Left colon (tissue), 2 donors: ENCODE measurements around the gene PTPRO. TPM values are rescaled to one million over a fixed set of nuclear protein-coding genes. Genes with fewer than 3 reads are reported as not detected.

Experiments
- ATAC-seq: fragments of 200-7000 bp; cut with Tn5 transposase; one replicate; pipeline ENCODE4 v1.9.1; 2020; ENCODE audit warnings: mild to moderate bottlenecking, moderate library complexity
- DNase-seq, 2 donors: peaks; one replicate each; pipeline ENCODE4 v3.0.0-alpha.2; 2020
- intact Hi-C, 2 donors: fragments of 100-400 bp; cut with DNase I in 1 of 2; cut with micrococcal nuclease in 1 of 2; formaldehyde crosslinking; loops; one replicate each; pipeline versions ENCODE4 v1.11.2 to v1.14.0; 2022; cut with DNase I, micrococcal nuclease
- total RNA-seq, 2 donors: library from RNA; stranded (reverse); fragmentation: NEBNext Ultra II Directional; extraction: Animal tissue kit (Norgen Biotek cat#: 25700); gene quantifications; one replicate each; pipeline ENCODE4 v1.2.1, GENCODE V29; 2021
- donor health status: DM: no; HTN: no; CAD: no.
- donor health status: DM: yes; HTN: yes; CAD: no.

The PTPRO gene
- total RNA-seq, 2 donors from 2014 or later, result 15.7 to 21.9 TPM

DNA sequence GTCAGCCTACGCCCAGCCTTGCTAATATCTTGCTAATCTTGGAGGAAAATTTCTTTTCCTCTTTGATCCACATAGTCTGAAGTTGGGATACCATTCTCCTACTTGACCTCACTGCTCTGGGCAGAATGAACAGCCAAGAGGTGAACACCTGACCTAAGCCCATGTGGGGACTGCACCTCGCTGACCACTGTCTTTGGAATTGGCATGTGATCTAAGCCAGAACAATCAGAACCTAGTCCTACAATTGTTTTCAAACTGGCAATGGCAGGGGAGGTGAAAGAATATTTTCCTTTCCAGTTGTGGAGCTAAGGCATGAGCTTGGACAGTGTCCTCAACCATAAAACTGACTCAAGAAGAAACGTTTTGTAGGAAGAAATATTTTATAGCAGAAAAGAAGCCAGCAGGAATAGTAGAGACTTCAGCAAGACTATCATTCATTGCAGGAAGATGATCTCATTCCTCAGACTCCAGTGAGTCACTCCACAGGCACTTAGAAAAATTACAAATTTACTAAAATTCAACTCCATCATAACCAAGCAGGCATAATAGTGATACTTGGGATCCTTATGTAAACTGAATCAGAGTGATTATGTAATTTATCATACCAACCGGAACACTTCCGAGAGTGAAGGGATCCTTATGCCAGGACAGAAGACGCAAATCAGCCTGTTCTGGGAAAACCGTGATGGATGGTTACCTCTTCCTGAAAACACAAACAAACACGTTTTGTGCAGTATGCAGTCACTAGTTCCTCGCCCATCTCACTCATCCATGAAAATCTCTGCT, 14.7 kb downstream of the PTPRO start:
- no peak for ATAC-seq
- no peak for DNase-seq
- intact Hi-C loops, result no loop called here

DNA sequence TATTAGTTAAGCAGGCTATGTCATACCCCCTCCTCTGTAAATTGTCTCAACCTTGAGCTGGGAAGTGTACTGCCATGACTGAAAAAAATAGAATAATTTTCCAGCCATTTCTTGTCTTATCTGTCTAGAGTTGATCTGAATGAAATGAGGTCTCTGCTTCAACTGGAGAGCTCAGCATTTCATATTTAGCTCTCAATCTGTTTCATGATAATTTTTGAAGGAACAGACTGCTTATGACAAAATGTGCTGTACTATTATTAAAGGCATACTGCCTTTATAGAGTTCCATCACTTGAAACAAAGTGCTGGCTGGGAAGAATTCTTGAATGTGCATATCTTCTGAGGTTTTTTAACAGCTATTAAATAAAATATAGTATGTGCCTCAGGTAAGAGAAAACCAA, 19.1 kb downstream of the PTPRO start:
- intact Hi-C loops, result no loop called here
- ATAC-seq, result no peak
- DNase-seq, result no peak

DNA sequence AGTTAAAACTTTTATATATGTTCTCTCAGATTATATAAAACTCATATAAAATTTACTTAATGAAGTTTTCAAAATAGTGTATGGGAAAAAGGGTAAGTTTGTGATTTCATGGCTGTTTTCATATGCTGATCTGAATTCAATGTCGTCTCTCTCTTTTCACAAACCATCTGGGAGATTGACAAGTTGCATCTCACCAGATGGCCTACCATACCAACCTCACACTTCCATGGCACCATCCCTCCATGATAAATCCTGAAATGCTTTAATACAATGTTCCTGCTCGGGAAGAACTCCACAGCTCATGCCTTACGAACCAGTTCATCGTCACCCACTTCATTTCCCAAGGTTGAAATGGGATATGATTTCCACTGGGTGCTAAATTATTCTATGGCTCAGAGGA, 22.3 kb downstream of the PTPRO start:
- intact Hi-C loops, result no loop called here
- no peak for ATAC-seq

DNA sequence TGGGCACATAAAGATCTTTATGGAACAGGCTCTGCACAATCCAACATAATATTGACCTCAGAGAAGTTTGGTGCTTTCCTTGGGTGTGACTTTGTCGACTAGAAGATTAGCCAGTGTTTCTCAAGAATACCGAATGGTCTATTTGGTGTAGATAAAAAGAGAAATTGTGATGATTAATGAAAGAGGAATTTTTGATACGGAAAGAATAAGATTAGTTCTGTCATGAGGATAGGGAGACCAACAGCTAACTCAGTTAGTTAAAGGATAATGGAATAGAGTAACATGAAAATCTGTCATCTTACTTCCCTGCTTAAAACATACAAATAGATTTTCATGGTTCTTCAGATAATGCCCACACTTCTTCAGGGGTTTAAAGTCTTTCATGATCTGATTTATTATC, 24.2 kb downstream of the PTPRO start:
- DNase-seq (no peak), ATAC-seq (no peak)
- intact Hi-C loops, result no loop called here

More for the DNA sequence above, 22.3 kb downstream of the PTPRO start:
- no peak for DNase-seq

DNA sequence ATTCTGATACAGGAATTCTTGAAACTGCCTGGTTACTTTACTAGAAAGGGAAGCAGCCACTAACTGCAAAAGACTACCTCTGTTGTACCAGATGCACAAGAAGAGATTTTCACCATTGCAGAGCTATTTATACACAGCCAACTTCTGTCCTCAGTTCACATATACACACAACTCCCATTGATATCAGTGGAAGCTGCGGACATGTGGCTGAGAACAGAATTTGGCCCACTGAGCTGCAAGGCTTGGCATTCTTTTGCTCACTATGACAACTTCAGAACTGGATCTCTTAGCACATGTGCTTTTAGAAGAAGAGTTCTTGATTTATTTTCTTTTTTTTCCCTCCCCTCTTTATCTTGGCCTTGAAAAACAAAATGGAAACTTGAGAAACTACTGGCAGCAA, 28.3 kb downstream of the PTPRO start:
- intact Hi-C loops, result no loop called here
- DNase-seq, result no peak

DNA sequence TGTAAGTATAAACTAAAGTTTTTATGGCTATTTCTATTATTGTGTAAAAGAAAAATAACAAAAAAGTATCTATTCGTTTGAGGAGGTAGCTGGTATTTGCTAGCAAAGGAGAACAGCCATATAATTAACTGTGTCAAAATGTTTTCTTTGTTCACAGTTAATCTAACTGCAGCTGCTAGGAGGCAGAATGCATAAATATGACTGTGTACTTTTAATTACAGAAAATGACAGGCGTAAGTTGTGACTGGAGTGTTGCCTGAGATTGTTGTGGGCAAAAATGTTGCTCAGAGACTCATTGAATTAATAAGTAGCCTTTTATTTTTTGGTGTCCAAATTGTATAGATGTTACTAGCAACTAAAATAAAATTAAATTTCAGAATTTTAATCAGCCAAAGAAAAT, 33.5 kb downstream of the PTPRO start:
- intact Hi-C loops, result no loop called here
- ATAC-seq, result no peak
- no peak for DNase-seq

More for the DNA sequence above, 28.3 kb downstream of the PTPRO start:
- no peak for ATAC-seq

DNA sequence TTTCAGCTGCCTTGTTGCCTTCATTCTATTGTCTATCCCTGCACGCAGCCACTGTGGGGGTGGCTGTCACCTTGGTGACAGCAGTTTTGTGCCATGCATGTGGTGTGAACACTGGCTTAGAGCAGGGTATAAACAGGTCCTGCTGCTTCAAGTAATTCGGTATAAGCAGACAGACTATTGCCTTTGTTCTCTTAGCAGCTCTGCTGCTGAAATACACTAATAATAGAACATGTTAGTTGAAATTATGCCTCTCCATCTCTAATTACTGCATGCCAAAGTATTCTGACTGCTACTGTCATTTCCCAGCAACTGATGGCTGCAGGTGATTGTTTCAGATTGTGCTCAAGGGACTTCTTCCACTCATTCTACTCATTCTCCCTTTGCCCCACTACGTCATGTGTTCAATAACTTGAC, 34.6 kb downstream of the PTPRO start:
- DNase-seq (no peak), ATAC-seq (no peak)
- intact Hi-C loops, result no loop called here

DNA sequence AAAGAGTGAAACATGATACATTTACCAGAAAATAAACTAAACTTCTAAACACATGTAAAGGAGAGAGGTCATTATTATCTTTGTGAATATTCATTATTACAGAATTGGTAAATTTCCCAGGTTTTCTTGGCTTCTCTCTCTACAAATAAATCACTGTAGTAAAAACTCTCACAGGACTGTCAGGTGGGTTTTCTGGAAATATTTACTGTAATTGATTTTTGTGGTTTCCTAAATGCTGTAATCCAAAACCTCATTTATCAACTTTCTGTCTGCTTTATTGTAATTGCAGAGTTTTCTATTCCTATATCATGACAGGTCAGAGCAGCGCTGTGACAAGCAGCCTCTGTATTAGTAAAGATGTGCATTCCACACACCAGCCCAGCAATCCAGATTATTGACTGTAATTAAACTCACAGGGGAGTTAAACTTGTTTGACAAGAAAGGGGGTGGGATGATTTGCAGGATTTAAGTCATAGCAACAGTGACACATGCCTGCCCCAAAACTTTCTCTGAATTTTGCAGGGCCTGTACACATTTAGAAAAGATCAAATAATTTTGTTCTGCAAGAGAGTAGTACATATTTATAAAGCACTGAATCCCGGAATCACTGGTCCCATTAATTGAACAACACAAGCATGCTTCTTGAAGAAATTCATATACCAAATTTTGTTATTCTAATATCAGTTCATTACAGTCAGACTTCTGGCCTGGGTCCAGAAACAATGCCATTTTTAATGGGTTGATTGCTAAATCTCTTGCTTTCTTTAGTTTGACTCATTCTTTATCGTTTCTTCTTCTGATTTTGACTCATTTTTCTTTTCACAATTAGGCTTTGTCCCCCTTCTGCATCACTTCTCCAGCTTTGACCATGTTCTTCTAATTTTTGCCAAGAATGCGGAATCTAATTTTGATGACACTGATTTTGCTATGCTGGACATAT, 42.2 kb downstream of the PTPRO start:
- DNase-seq, result no peak
- intact Hi-C loops, result no loop called here
- no peak for ATAC-seq

DNA sequence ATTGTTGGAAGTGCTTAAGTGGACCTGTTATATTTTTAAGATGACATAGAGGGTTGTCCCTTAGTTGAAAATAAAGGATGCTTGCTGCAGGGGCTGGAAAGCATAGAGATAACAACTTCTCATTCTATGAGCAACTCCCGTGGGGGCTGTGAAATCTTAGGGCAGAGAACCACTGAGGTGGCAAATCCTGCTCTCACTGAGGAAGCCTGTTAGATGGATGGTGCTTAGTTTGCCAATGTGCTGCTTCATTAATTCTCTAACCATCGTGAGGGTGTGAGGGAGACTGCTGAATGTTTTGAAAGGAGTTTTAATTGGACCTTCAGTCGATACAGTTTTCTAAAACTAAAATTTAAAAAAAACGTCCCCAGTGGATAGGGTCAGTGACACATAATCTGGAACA, 46.5 kb downstream of the PTPRO start:
- intact Hi-C loops, result no loop called here
- no peak for ATAC-seq

DNA sequence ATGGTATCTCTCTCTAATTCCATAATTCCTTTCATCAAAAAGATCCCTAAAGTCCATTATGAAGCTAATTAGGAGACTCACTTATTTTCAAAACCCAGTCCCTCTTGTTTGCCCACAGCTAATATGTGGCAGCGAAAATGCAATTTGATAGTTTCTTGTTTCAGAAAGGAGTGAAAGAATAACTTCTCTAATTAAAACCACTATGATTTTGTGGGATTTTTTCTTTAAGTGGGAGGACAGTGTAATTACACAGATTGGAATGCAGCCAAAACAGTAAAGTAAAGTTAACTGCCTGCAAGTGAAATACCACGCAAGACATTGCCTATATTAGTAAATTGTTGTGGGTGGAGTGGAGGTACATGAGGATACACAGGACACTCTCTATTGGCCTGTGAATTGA, 50.0 kb downstream of the PTPRO start:
- no peak for DNase-seq
- ATAC-seq, result no peak
- intact Hi-C loops, result no loop called here

More for the DNA sequence above, 46.5 kb downstream of the PTPRO start:
- no peak for DNase-seq

DNA sequence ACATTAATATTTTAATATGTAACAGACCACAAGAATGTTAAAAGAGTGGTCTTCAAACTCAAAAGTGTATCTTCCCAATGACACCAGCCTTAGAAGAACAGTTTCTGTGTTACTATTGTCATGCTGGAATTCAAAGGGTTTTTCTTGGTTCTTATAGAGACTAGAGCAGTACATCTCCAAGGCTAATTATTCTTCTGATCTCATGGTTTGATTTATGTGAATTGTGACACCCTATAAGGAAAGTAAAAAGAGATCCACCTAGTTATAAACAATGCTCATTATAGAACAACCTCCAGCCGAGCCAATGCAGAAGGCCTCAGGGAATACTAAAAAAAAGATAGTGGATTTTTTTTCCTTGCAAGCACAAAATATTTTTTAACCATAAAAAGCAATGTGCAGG, 65.5 kb downstream of the PTPRO start:
- ATAC-seq (no peak), DNase-seq (no peak)
- intact Hi-C loops, result no loop called here

DNA sequence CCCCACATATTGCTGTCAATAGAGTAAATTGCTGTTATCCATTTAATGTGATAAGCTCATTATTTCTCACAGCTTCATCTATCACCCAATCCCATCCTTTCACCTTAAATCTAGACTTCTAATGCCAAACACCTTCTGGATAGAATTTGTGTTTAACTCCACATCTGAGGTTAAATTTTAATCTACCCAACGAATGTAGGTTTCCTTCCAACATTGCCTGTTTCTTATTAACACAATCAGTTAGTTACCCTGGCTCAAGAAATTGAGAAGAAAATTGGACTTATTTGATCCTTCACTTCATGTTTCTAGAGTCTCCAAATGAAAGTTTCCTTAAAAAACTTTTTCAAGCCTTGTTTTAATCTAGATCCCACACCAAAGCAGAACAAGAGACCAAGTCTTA, 67.3 kb downstream of the PTPRO start:
- DNase-seq (no peak), ATAC-seq (no peak)
- intact Hi-C loops, result no loop called here

DNA sequence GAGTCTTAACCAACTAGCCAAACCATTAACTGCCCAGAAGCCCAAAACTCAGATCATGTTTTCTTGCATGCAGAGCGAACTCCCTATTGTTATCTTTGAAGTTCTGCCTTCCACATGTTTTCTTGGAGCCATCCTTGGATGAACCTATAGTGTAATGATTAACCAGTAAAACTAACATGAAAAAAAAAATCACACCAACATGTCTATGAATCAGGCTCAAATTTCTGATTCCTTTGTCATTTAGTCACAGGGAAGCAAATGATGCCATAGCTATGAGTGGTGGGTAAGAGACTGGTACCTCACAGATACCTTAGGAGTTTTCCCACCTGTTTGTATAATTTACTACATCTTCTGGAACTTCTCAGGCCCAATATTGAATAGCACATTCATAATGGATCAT, 70.7 kb downstream of the PTPRO start:
- ATAC-seq, result no peak
- intact Hi-C loops, result no loop called here
- DNase-seq, result no peak

DNA sequence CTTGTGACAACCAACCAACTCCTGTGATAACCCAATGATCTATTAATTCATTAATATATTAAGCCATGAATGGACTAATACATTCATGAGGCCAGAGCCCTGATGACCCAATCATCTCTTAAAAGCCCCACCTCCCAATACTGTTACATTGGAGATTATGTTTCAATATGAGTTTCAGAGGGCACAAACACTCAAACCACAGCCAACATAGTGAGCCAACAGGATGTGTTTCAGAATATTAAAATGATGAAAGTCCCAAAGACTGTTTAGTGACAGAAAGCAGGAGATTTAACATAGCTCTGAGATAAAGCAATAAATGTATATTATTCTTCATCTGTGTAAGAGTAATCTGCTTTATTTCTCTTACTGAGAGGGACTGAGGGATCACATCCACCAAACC, 71.7 kb downstream of the PTPRO start:
- no peak for ATAC-seq
- intact Hi-C loops, result no loop called here
- DNase-seq, result no peak

DNA sequence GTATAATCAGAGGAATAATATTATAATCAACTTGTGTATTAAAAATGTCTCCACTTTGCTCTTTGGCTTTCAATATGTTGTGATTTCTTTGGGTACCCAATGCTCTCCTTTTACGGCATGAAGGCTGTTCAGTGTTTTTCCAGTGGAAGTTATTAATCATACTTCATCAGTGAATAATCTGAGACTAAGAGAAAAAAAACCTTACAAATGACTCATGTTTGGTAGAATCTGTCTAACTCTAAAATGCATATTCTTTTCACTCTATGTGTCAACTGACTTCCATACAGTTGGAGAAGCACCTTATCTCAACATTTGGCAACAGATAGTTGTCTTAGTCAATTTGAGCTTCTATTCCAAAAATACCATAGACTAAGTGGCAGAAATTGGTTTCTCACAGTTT, 82.2 kb downstream of the PTPRO start:
- ATAC-seq, result no peak
- intact Hi-C loops, result no loop called here
- no peak for DNase-seq

DNA sequence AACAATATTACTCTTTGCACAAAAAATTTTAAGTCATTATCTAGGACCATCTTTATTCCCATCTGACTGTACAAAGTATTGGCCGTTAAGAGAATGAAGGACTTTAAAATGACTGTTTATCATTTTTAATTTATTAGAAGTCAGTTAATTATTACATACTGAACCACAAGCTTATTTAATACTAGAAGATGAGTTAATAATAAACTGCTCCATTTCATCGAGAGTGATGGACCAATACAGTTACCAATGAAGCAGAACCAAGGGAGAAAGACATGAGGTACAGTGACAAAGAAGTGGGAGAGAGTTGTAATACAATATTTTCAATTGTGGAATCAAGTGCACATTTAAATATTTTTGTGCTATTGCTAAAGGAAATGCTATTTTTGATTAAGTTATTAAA, 83.3 kb downstream of the PTPRO start:
- ATAC-seq (no peak), DNase-seq (no peak)
- intact Hi-C loops, result no loop called here

DNA sequence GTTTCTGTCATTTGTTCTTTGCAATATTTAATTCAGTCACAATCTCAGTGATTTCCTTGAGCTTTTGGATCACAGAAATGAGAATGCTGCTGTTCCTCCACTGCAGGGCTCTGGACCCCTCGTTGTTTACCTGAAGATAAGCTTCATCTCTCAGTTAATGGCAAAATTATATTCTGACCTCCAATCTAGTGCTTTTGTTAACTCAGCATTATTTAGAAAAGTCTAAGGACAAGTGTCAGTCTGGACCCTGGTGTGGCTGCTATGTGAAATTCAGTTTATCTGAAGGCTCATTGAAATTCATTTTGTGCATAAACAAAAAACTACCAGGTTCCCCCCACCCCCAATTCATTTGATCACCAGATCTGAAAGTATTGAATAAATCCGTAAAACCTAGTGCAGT, 84.7 kb downstream of the PTPRO start:
- ATAC-seq, result no peak
- intact Hi-C loops, result no loop called here
- no peak for DNase-seq

DNA sequence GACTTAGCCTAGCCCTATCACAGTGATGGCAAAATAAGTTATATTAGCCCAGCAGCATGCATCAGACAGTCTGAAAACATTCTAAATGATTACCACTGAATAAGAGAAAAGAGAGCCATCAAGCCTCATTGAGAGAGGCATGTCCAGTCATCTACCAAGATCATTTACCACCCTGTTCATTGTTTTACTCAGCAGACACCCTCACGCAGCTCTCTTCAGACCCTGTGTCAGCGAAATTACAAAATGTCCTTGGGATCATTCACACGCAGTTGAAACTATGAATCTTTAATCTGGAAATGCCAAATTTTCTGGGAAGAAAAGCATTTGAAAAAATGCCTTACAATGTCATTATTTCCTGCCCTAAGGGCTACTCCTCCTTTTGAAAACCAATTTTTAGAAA, 89.5 kb downstream of the PTPRO start:
- DNase-seq (no peak), ATAC-seq (no peak)
- intact Hi-C loops, result no loop called here

DNA sequence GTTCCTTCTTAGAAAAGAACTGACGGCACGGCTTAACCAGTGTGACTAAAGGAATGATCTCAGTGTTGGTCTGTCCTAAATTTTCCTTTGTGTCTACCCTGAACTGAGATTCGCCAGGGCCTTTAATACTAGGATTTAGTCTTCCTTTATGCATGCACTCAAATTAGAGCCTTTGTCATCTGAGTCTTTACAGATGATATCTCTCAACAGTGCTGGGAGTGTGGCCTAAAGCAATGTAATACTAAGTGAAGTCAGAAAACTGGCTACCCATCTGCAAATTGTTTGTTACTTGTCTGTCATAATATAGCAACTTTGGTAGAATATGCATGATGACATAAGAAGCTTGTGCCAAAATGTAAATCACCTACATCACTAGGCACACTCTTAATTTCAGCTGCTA, 95.4 kb downstream of the PTPRO start:
- intact Hi-C loops, result no loop called here
- ATAC-seq (no peak), DNase-seq (no peak)

DNA sequence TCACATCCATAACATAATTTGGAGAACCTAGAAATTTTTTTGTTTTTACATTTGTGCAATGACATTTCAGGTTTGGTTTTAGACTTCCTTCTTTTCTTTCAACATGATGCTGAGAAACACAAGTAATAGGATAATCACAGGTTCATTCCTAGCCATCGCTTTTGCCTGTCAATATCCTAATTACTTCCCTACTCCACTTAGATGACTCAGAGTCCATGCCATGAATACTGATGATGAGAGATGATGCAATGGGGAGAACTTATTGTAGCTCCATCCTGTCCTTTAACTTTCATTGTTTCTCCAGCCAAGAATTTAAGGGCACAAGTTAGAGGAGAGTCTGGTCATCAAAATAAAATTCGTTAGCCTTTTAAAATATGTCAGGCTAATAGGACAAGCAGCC, 101.3 kb downstream of the PTPRO start:
- DNase-seq (no peak), ATAC-seq (no peak)
- intact Hi-C loops, result no loop called here
